H1 (cell line): ENCODE results near the gene WDR27. TPM values are rescaled to one million over a fixed set of nuclear protein-coding genes. Genes with fewer than 3 reads are reported as not detected.
A peak's percentile ranks its signal among the peaks of the same experiment; 100 is the strongest.

Experiments used
- CTCF ChIA-PET: fragments of 300-600 bp; sonication (Branson Sonifier 250); formaldehyde crosslinking; loops from one replicate; lab custom pipeline; 2021; ENCODE audit not compliant: partially characterized antibody; lab: Charles Lee
- POLR2A ChIA-PET: fragments of 300-600 bp; sonication (Branson Sonifier 250); formaldehyde crosslinking; loops from one replicate; lab custom pipeline; 2021; ENCODE audit warnings: inconsistent platforms; ENCODE audit not compliant: partially characterized antibody; lab: Charles Lee
- DNase-seq, 2 experiments: peaks; one replicate each; pipeline versions ENCODE4 v3.0.0 to v3.0.0-alpha.2; 2010 to 2022; ENCODE audit warnings: low spot score in 2 of 2, low read depth in 1 of 2, mixed read lengths in 1 of 2
- FAIRE-seq: peaks from 2 replicates; lab custom pipeline; 2011; peaks lifted over from hg19 to GRCh38; lab: Jason Lieb, UNC
- H2AFZ ChIP-seq: 2 replicates; pipeline ENCODE4 v1.8.1; 2012; ENCODE audit warnings: low read length, inconsistent platforms
- H2AK5ac ChIP-seq: 2 replicates; pipeline ENCODE4 v1.6.1; 2013; ENCODE audit warnings: low read depth, low read length
- H2BK120ac ChIP-seq: replicated peaks from 2 replicates; pipeline ENCODE3; 2013; ENCODE audit warnings: low read depth, low read length, inconsistent platforms
- H2BK12ac ChIP-seq: 2 replicates; pipeline ENCODE4 v1.6.1; 2013; ENCODE audit warnings: low read depth, low read length
- H2BK15ac ChIP-seq: 2 replicates; pipeline ENCODE4 v1.6.1; 2013; ENCODE audit warnings: low read length
- H2BK20ac ChIP-seq: 2 replicates; pipeline ENCODE4 v1.6.1; 2013; ENCODE audit warnings: low read length
- H2BK5ac ChIP-seq: 2 replicates; pipeline ENCODE4 v1.6.1; 2013; ENCODE audit warnings: low read depth, low read length
- H3K14ac ChIP-seq: 2 replicates; pipeline ENCODE4 v1.6.1; 2013; ENCODE audit warnings: inconsistent platforms; ENCODE audit not compliant: insufficient read length
- H3K18ac ChIP-seq: 2 replicates; pipeline ENCODE4 v1.6.1; 2013; ENCODE audit warnings: low read length; ENCODE audit errors: extremely low read depth
- H3K23ac ChIP-seq: 2 replicates; pipeline ENCODE4 v1.6.1; 2013; ENCODE audit warnings: inconsistent platforms; ENCODE audit not compliant: insufficient read length
- H3K23me2 ChIP-seq: 2 replicates; pipeline ENCODE4 v1.6.1; 2013; ENCODE audit warnings: low read depth, low read length
- H3K27ac ChIP-seq: 2 replicates; pipeline ENCODE4 v1.6.1; 2011; ENCODE audit warnings: low read depth, low read length, inconsistent platforms
- H3K27me3 ChIP-seq, 4 experiments: replicated peaks in 1 of 4; 1 replicate in 1 of 4; 2 replicates in 3 of 4; pipeline versions ENCODE4 v1.6.1 to v1.8.1; 2011 to 2013; ENCODE audit warnings: low read length in 3 of 4, mild to moderate bottlenecking in 3 of 4, inconsistent platforms in 2 of 4, mixed read lengths in 2 of 4, moderate library complexity in 1 of 4; ENCODE audit not compliant: control insufficient read depth in 3 of 4, insufficient read depth in 3 of 4; ENCODE audit errors: extremely low read depth in 1 of 4
- H3K36me3 ChIP-seq, 4 experiments: 2 replicates each; pipeline versions ENCODE4 v1.6.1 to v1.8.1; 2011 to 2013; ENCODE audit warnings: mild to moderate bottlenecking in 4 of 4, low read length in 3 of 4, moderate library complexity in 2 of 4, control low read depth in 1 of 4, inconsistent platforms in 1 of 4; ENCODE audit not compliant: insufficient read depth in 4 of 4, control insufficient read depth in 2 of 4
- H3K4ac ChIP-seq: replicated peaks from 2 replicates; pipeline ENCODE3; 2013; ENCODE audit warnings: low read length, low read depth, mixed read lengths, inconsistent platforms; ENCODE audit not compliant: insufficient read length
- H3K4me1 ChIP-seq, 4 experiments: replicated peaks in 1 of 4; 1 replicate in 1 of 4; 2 replicates in 3 of 4; pipeline versions ENCODE4 v1.6.1 to v1.8.1; 2011 to 2013; ENCODE audit warnings: low read length in 3 of 4, inconsistent platforms in 2 of 4, mixed read lengths in 1 of 4; ENCODE audit not compliant: insufficient read depth in 4 of 4, control insufficient read depth in 3 of 4
- H3K4me2 ChIP-seq, 2 experiments: 2 replicates each; pipeline versions ENCODE4 v1.6.1 to v1.8.1; 2011 to 2013; ENCODE audit warnings: low read depth in 2 of 2, low read length in 2 of 2, control low read depth in 1 of 2, inconsistent platforms in 1 of 2, mild to moderate bottlenecking in 1 of 2; ENCODE audit not compliant: insufficient read depth in 1 of 2
- H3K4me3 ChIP-seq, 4 experiments: fragments of 200-600, 300-600 bp in 1 of 4; sonication (generic), shearing (Covaris generic), sonication (Bioruptor Twin) in 1 of 4; 2 replicates each; pipeline versions ENCODE4 v1.5.1 to v1.8.1; 2011 to 2016; ENCODE audit warnings: low read length in 4 of 4, low read depth in 3 of 4, control low read depth in 2 of 4, inconsistent platforms in 2 of 4, mild to moderate bottlenecking in 2 of 4, mixed read lengths in 1 of 4, moderate library complexity in 1 of 4; ENCODE audit not compliant: insufficient read depth in 2 of 4; ENCODE audit errors: extremely low read depth in 1 of 4
- H3K56ac ChIP-seq: replicated peaks from 2 replicates; pipeline ENCODE3; 2013; ENCODE audit warnings: low read depth, mild to moderate bottlenecking, mixed read lengths, low read length, inconsistent platforms; ENCODE audit not compliant: insufficient read length
- H3K79me1 ChIP-seq: 2 replicates; pipeline ENCODE4 v1.6.1; 2013; ENCODE audit warnings: low read depth, low read length, control low read depth
- H3K79me2 ChIP-seq, 2 experiments: 2 replicates each; pipeline versions ENCODE4 v1.6.1 to v1.8.1; 2012 to 2013; ENCODE audit warnings: low read length in 2 of 2, mild to moderate bottlenecking in 2 of 2, inconsistent platforms in 1 of 2; ENCODE audit not compliant: insufficient read depth in 2 of 2, control insufficient read depth in 1 of 2
- H3K9ac ChIP-seq, 4 experiments: replicated peaks in 1 of 4; 1 replicate in 1 of 4; 2 replicates in 3 of 4; pipeline versions ENCODE4 v1.6.1 to v1.8.1; 2011 to 2013; ENCODE audit warnings: low read depth in 3 of 4, low read length in 3 of 4, control low read depth in 2 of 4, mild to moderate bottlenecking in 2 of 4, moderate library complexity in 2 of 4, inconsistent platforms in 1 of 4; ENCODE audit errors: extremely low read depth in 1 of 4
- H3K9me3 ChIP-seq, 2 experiments: 2 replicates each; pipeline versions ENCODE4 v1.6.1 to v1.8.1; 2012 to 2013; ENCODE audit warnings: mild to moderate bottlenecking in 2 of 2, moderate library complexity in 2 of 2, control low read depth in 1 of 2, inconsistent platforms in 1 of 2, low read depth in 1 of 2, low read length in 1 of 2, mixed read lengths in 1 of 2; ENCODE audit not compliant: insufficient read depth in 2 of 2
- H4K20me1 ChIP-seq, 2 experiments: replicated peaks in 1 of 2; 2 replicates each; pipeline versions ENCODE3 to v1.8.1; 2011 to 2013; ENCODE audit warnings: inconsistent platforms in 2 of 2, low read length in 2 of 2, mild to moderate bottlenecking in 1 of 2; ENCODE audit not compliant: insufficient read depth in 2 of 2, control insufficient read depth in 1 of 2
- H4K5ac ChIP-seq: 2 replicates; pipeline ENCODE4 v1.6.1; 2013; ENCODE audit warnings: low read length, low read depth, mixed read lengths, inconsistent platforms; ENCODE audit not compliant: insufficient read length
- H4K8ac ChIP-seq: 2 replicates; pipeline ENCODE4 v1.8.0; 2013; ENCODE audit warnings: mild to moderate bottlenecking, moderate library complexity, low read length, inconsistent platforms; ENCODE audit not compliant: insufficient read depth; ENCODE audit errors: extremely low read depth
- H4K91ac ChIP-seq: replicated peaks from 2 replicates; pipeline ENCODE3; 2013; ENCODE audit warnings: low read length, mixed read lengths, inconsistent platforms; ENCODE audit not compliant: insufficient read length
- CTCF ChIP-seq, 3 experiments: IDR thresholded peaks; 1 replicate in 2 of 3; 2 replicates in 1 of 3; pipeline versions ENCODE4 v1.5.1 to v1.6.1; 2011; ENCODE audit warnings: low read length in 3 of 3, mild to moderate bottlenecking in 3 of 3, inconsistent platforms in 2 of 3, low read depth in 1 of 3, moderate library complexity in 1 of 3; ENCODE audit not compliant: insufficient read depth in 1 of 3; ENCODE audit errors: control extremely low read depth in 1 of 3
- KDM5A ChIP-seq: fragments of 200-600 bp; IDR thresholded peaks from 2 replicates; pipeline ENCODE4 v1.7.1; 2012; ENCODE audit warnings: mild to moderate bottlenecking, low read length, inconsistent platforms, mixed read lengths
- POLR2AphosphoS5 ChIP-seq: IDR thresholded peaks from 2 replicates; pipeline ENCODE4 v1.6.1; 2011; ENCODE audit warnings: low read depth, low read length
- RAD21 ChIP-seq, 2 experiments: IDR thresholded peaks in 1 of 2; conservative IDR thresholded peaks in 1 of 2; 2 replicates each; pipeline ENCODE4 v1.6.1; 2011; ENCODE audit warnings: low read depth in 2 of 2, low read length in 2 of 2, improper control_type of control experiment in 1 of 2, inconsistent platforms in 1 of 2, mild to moderate bottlenecking in 1 of 2, moderate library complexity in 1 of 2
- SUZ12 ChIP-seq: fragments of 200-600 bp; sonication (generic); IDR thresholded peaks from 2 replicates; pipeline ENCODE4 v1.6.1; 2012; ENCODE audit warnings: mild to moderate bottlenecking, inconsistent platforms, low read length, moderate library complexity, mixed read lengths
- WGBS, 2 experiments: shearing (Covaris generic) in 1 of 2; methylation state at CpG; one replicate each; pipeline versions ENCODE4 v1.1.6 to v1.1.7; 2013 to 2015; ENCODE audit warnings: low lambda C conversion rate in 2 of 2, mixed read lengths in 2 of 2, inconsistent platforms in 1 of 2, low coverage in 1 of 2, missing lambda C conversion rate in 1 of 2; ENCODE audit not compliant: insufficient replicate concordance in 2 of 2, insufficient coverage in 1 of 2, insufficient read length in 1 of 2; ENCODE audit errors: extremely low coverage in 1 of 2, missing lambda C conversion rate in 1 of 2; 5-methylcytosine and 5-hydroxymethylcytosine counted together
- polyA plus RNA-seq, 7 experiments: library from polyadenylated mRNA; depleted of rRNA in 3 of 7; stranded (reverse) in 5 of 7; unstranded in 2 of 7; fragments of >200 nt in 5 of 7; fragments of 200-250 nt in 2 of 7; gene quantifications; 1 replicate in 5 of 7; 2 replicates in 1 of 7; 4 replicates in 1 of 7; pipeline versions ENCODE4 v1.2.1 to v1.2.3, GENCODE V29; 2011 to 2013; ENCODE audit warnings: missing spikeins in 2 of 7, mixed read lengths in 2 of 7
- total RNA-seq: library from RNA; stranded (reverse); fragmentation: NEBNext Ultra II Directional; extraction: Animal tissue kit (Norgen Biotek cat#: 25700); gene quantifications from 2 replicates; pipeline ENCODE4 v1.2.1, GENCODE V29; 2021

The WDR27 gene
- total and polyA plus RNA-seq, 2 of the 8 experiments (the other 6 are each of a cell fraction or from before 2014, with no cell fraction given): 53.6 to 68.6 TPM

DNA sequence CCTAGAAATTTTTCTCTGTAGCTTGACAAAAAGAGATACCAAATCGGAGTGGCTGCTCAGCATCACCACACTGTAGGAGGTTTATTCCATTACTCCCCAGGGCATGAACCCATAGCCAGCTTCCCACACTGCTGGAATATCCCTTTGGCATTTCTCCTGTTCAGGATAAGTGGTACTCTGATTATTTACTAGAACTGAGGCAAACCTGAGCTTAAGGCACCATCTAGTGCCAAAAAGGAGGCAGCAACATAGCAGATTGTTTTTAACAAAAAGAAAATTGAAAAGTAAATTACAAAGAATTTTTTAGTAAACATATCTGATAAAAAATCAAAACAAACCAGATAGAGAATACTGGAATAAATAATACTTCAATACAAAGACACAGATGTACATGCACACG is 181.7 kb downstream of the WDR27 start:
- FAIRE-seq (no peak), DNase-seq (no peak)
- no peaks in the 10 kb centered on the region for H4K20me1 ChIP-seq
- H3K4ac ChIP-seq: no peak overlapping the region
- no peak overlapping the region for H3K4me2 ChIP-seq
- no peak overlapping the region for H3K56ac ChIP-seq
- no peak overlapping the region for H3K23ac ChIP-seq
- no peaks in the 10 kb centered on the region for H3K27me3 ChIP-seq
- no peak overlapping the region for H4K91ac ChIP-seq
- TF ChIP-seq SUZ12 (no peak), POLR2AphosphoS5 (no peak), RAD21 (IDR thresholded peaks at IDR 0.05 in 1 of 2, conservative IDR thresholded peaks at IDR 0.05 in 1 of 2; ENCODE audit: low read depth in 2 of 2, low read length in 2 of 2) (peak; percentile 52 to 54), CTCF (IDR thresholded peaks at IDR 0.05; ENCODE audit: control extremely low read depth in 1 of 3, insufficient read depth in 1 of 3, low read depth in 1 of 3, low read length in 3 of 3) (peak in 1 of 3 experiments; percentile 7; a peak in 1 of 4 replicates), KDM5A (no peak)
- CTCF ChIA-PET: interaction anchor here (0.6 to 0.9 kb wide), 3 partner anchors 245 to 632 kb away, joined by 3 read pairs; no protein-coding TSS in a partner anchor
- H2BK15ac ChIP-seq: no peak overlapping the region
- H3K9me3 ChIP-seq: peaks cover 24 to 25% of the 10 kb centered on the region in 2 experiments
- H4K5ac ChIP-seq: no peak overlapping the region
- no peak overlapping the region for H3K18ac ChIP-seq
- H2AK5ac ChIP-seq: no peak overlapping the region
- H3K9ac ChIP-seq: no peak overlapping the region
- H3K36me3 ChIP-seq: peaks cover 0 to 2% (median 0%) of the 10 kb centered on the region in 4 experiments; a peak in 1 of 8 replicates
- H3K79me2 ChIP-seq: no peaks in the 10 kb centered on the region
- POLR2A ChIA-PET: no interaction called here
- H2BK120ac ChIP-seq: no peak overlapping the region
- no peaks in the 10 kb centered on the region for H3K23me2 ChIP-seq
- no peak overlapping the region for H3K14ac ChIP-seq
- H4K8ac ChIP-seq: no peak overlapping the region
- H2BK20ac ChIP-seq: no peak overlapping the region
- H2AFZ ChIP-seq: no peak overlapping the region
- no peak overlapping the region for H2BK12ac ChIP-seq
- H3K4me3 ChIP-seq: no peak overlapping the region
- H3K4me1 ChIP-seq: no peaks in the 10 kb centered on the region
- no peaks in the 10 kb centered on the region for H3K79me1 ChIP-seq
- H2BK5ac ChIP-seq: no peak overlapping the region
- 95% methylated on average over 2 of the region's 2 CpGs; no CpG with 5 or more reads in 1 of the 2 experiments for WGBS, 2 experiments
- no peak overlapping the region for H3K27ac ChIP-seq
